HS-5 (cell line): ENCODE data around the gene GRK3.
A peak's percentile ranks its signal among the peaks of the same experiment; 100 is the strongest.

Experiments
- DNase-seq: peaks from one replicate; pipeline ENCODE4 v3.0.0-alpha.2; 2012; ENCODE audit warnings: low read depth

Gene GRK3

GRCh38 chr22:25626624-25626990 lies 62.1 kb downstream of the GRK3 start:
- DNase-seq: no peak

- no peak for DNase-seq
Observed at GRCh38 chr22:25627271-25627852, 62.9 kb downstream of the GRK3 start.

GRCh38 chr22:25628494-25628893 lies 64.0 kb downstream of the GRK3 start:
- DNase-seq: no peak

GRCh38 chr22:25629613-25630012 lies 65.1 kb downstream of the GRK3 start:
- DNase-seq: no peak

GRCh38 chr22:25630447-25630846 lies 66.0 kb downstream of the GRK3 start:
- no peak for DNase-seq

- DNase-seq: no peak
Observed at GRCh38 chr22:25636323-25636722, 71.8 kb downstream of the GRK3 start.

GRCh38 chr22:25637032-25637431 lies 72.6 kb downstream of the GRK3 start:
- DNase-seq: no peak

GRCh38 chr22:25637672-25638071 lies 73.2 kb downstream of the GRK3 start:
- DNase-seq: no peak

- no peak for DNase-seq
Observed at GRCh38 chr22:25638638-25639037, 74.2 kb downstream of the GRK3 start.

GRCh38 chr22:25641650-25642049 lies 77.2 kb downstream of the GRK3 start:
- DNase-seq: no peak

- no peak for DNase-seq
Observed at GRCh38 chr22:25643232-25644000, 78.9 kb downstream of the GRK3 start.

GRCh38 chr22:25644122-25644521 lies 79.6 kb downstream of the GRK3 start:
- no peak for DNase-seq

GRCh38 chr22:25645266-25645665 lies 80.8 kb downstream of the GRK3 start:
- DNase-seq: no peak

- peak; percentile 10 for DNase-seq
Observed at GRCh38 chr22:25645964-25646363, 81.5 kb downstream of the GRK3 start.

GRCh38 chr22:25650833-25651232 lies 86.4 kb downstream of the GRK3 start:
- no peak for DNase-seq

- no peak for DNase-seq
Observed at GRCh38 chr22:25651332-25652085, 87.0 kb downstream of the GRK3 start.

GRCh38 chr22:25654676-25655075 lies 90.2 kb downstream of the GRK3 start:
- no peak for DNase-seq

- DNase-seq: no peak
Observed at GRCh38 chr22:25655371-25655935, 91.0 kb downstream of the GRK3 start.

- DNase-seq: no peak
Observed at GRCh38 chr22:25656724-25657123, 92.2 kb downstream of the GRK3 start.

GRCh38 chr22:25658633-25659032 lies 94.2 kb downstream of the GRK3 start:
- DNase-seq: no peak

GRCh38 chr22:25659413-25659812 lies 94.9 kb downstream of the GRK3 start:
- DNase-seq: no peak

- no peak for DNase-seq
Observed at GRCh38 chr22:25660336-25660735, 95.9 kb downstream of the GRK3 start.

- DNase-seq: no peak
Observed at GRCh38 chr22:25661073-25661472, 96.6 kb downstream of the GRK3 start.
